Right atrium auricular region (tissue), 2 donors: ENCODE results near the gene PCBD2. TPM values are rescaled to one million over a fixed set of nuclear protein-coding genes. Genes with fewer than 3 reads are reported as not detected.

ENCODE experiments used
- DNase-seq: peaks from one replicate; pipeline ENCODE4 v3.0.0-alpha.2; 2019; ENCODE audit warnings: low spot score
- H3K27ac ChIP-seq, 2 donors: fragments of 200-600 bp; sonication (generic); 1 replicate in 1 of 2; 2 replicates in 1 of 2; pipeline ENCODE4 v1.5.1; 2016 to 2019
- H3K27me3 ChIP-seq, 2 donors: fragments of 200-600 bp; sonication (generic); one replicate each; pipeline versions ENCODE4 v1.5.1 to v1.6.0; 2017 to 2019
- H3K36me3 ChIP-seq: fragments of 200-600 bp; sonication (generic); one replicate; pipeline ENCODE4 v1.5.1; 2016
- H3K4me1 ChIP-seq, 2 donors: fragments of 200-600 bp; sonication (generic); one replicate each; pipeline versions ENCODE4 v1.5.1 to v1.6.0; 2017 to 2019
- H3K4me3 ChIP-seq, 2 donors: fragments of 200-600 bp; sonication (generic); 1 replicate in 1 of 2; 2 replicates in 1 of 2; pipeline ENCODE4 v1.5.1; 2017 to 2019; ENCODE audit warnings: mild to moderate bottlenecking in 1 of 2, moderate library complexity in 1 of 2
- H3K9me3 ChIP-seq, 2 donors: fragments of 200-600 bp; sonication (generic); one replicate each; pipeline ENCODE4 v1.5.1; 2019
- CTCF ChIP-seq, 2 donors: fragments of 200-600 bp; sonication (generic); IDR thresholded peaks; one replicate each; pipeline ENCODE4 v1.5.1; 2019; ENCODE audit warnings: antibody characterized with exemption in 2 of 2
- total RNA-seq, 2 donors: library from RNA; depleted of rRNA; stranded (reverse); fragments of >200 nt; gene quantifications; one replicate each; pipeline ENCODE4 v1.1.0, GENCODE V29; 2016

Gene PCBD2
- total RNA-seq, 2 donors from 2014 or later = 10.9 to 19.1 TPM

DNA sequence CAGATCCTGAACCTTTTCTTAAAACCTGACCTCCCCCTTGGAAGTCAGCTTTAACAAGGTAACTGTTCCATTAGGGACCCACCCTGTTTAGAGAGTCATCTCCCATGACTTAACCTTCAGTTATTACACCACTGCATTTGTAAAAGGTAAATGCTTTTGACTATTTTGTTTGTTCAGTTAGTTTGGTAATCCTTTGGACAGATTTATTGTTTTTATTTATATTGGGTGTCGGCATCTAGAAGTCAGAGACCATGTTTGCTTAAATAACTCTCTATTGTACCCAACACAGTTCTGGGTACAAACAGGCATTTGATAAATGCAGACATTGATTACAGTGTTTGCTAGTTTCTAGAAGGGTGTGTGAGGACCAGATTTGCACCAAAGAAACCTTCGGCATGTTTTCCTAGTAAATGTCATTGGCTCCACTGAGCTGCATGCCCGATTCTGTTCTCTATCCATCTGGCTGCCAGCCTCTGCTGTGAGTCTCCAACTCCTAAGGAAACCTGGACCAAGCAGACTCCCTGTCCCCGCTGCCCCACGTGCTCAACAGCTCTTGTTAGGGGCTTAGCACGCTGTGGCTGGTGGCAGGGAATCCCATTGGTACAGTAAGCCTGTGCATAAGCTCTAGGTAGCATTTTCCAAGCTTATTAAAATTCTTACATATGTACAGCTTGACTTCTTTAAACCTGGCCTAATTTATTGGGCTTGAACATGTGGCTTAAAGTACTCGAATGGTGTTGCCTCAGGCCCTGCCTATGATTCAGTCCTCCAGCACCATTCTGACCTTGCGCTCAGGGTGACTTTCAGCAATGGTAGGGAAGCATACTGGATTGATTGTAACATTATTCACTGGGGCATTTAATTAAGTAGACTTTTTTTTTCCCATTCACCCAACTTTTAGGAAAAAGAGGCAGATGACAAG is 6.6 kb downstream of the PCBD2 start:
- H3K9me3 ChIP-seq = no peaks in the 10 kb centered on the region
- peaks cover 17% of the 10 kb centered on the region for H3K36me3 ChIP-seq
- H3K27ac ChIP-seq = no peak overlapping the region
- no peak for TF ChIP-seq CTCF (IDR thresholded peaks at IDR 0.05)
- no peak for DNase-seq
- no peaks in the 10 kb centered on the region for H3K27me3 ChIP-seq
- no peak overlapping the region for H3K4me3 ChIP-seq
- H3K4me1 ChIP-seq = no peaks in the 10 kb centered on the region

- Histone ChIP-seq H3K36me3 (peaks cover 17% of the 10 kb centered on the region), H3K9me3 (no peaks in the 10 kb centered on the region), H3K27ac (no peak overlapping the region), H3K27me3 (no peaks in the 10 kb centered on the region), H3K4me1 (no peaks in the 10 kb centered on the region), H3K4me3 (no peak overlapping the region)
- DNase-seq = no peak
- TF ChIP-seq CTCF (IDR thresholded peaks at IDR 0.05) = no peak
Observed at GRCh38 chr5:134913254-134913653, 8.3 kb downstream of the PCBD2 start.

DNA sequence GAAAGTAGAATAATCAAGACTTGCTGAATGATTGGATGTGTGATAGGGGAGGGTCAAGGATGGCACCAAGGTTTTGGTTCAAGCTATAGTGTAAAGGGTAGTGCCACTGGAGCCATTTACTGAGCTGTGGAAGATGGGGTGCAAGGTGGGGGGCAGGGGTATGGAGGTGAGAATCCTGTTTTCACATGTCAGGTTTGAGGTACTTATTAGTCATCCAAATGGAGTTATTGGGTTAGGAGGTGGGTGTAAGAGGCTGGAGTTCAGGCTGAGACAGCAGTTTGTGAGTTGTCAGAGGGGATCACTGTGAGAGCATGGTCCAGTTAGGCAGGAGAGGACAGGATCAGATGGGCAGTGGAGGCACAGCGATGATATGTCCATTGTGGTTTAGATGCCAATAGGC is 8.9 kb downstream of the PCBD2 start:
- TF ChIP-seq CTCF (IDR thresholded peaks at IDR 0.05) = no peak
- no peak for DNase-seq
- Histone ChIP-seq H3K27me3 (no peaks in the 10 kb centered on the region), H3K4me3 (no peak overlapping the region), H3K27ac (no peak overlapping the region), H3K4me1 (no peaks in the 10 kb centered on the region), H3K9me3 (no peaks in the 10 kb centered on the region), H3K36me3 (peaks cover 17% of the 10 kb centered on the region)

- Histone ChIP-seq H3K4me1 (no peaks in the 10 kb centered on the region), H3K36me3 (peaks cover 18% of the 10 kb centered on the region), H3K9me3 (no peaks in the 10 kb centered on the region), H3K27ac (no peak overlapping the region), H3K4me3 (no peak overlapping the region), H3K27me3 (no peaks in the 10 kb centered on the region)
- no peak for DNase-seq
- no peak for TF ChIP-seq CTCF (IDR thresholded peaks at IDR 0.05)
Observed at GRCh38 chr5:134917070-134917815, 12.3 kb downstream of the PCBD2 start.

GRCh38 chr5:134918861-134919260 is 13.9 kb downstream of the PCBD2 start:
- Histone ChIP-seq H3K9me3 (no peaks in the 10 kb centered on the region), H3K4me1 (no peaks in the 10 kb centered on the region), H3K27ac (no peak overlapping the region), H3K36me3 (peaks cover 15% of the 10 kb centered on the region), H3K4me3 (no peak overlapping the region), H3K27me3 (no peaks in the 10 kb centered on the region)
- no peak for TF ChIP-seq CTCF (IDR thresholded peaks at IDR 0.05)
- DNase-seq = no peak
